HepG2 (cell line): ENCODE measurements around the gene TRIM8. TPM values are rescaled to one million over a fixed set of nuclear protein-coding genes. Genes with fewer than 3 reads are reported as not detected.

ENCODE experiments used
- AHR ChIP-seq: IDR thresholded peaks from 2 replicates; pipeline ENCODE4 v1.6.1; 2018; ENCODE audit warnings: missing genetic modification reagents, missing compliant biosample characterization
- ATF3 ChIP-seq: sonication (generic); formaldehyde crosslinking; IDR thresholded peaks from 2 replicates; pipeline ENCODE4 v1.4.0; 2020; ENCODE audit warnings: missing genetic modification reagents
- BRCA1 ChIP-seq: sonication (generic); formaldehyde crosslinking; IDR thresholded peaks from 2 replicates; pipeline ENCODE4 v1.4.0; 2020; ENCODE audit warnings: missing genetic modification reagents
- HNRNPUL1 ChIP-seq: fragments of 200-400 bp; formaldehyde crosslinking; IDR thresholded peaks from 2 replicates; pipeline ENCODE4 v1.6.1; 2017; ENCODE audit warnings: low read depth, mild to moderate bottlenecking, low read length, moderate library complexity
- NFIC ChIP-seq: IDR thresholded peaks from 2 replicates; pipeline ENCODE4 v1.6.1; 2012; ENCODE audit warnings: mild to moderate bottlenecking, low read length, inconsistent platforms
- NFYB ChIP-seq: sonication (generic); formaldehyde crosslinking; IDR thresholded peaks from 2 replicates; pipeline ENCODE4 v1.4.0; 2020; ENCODE audit warnings: missing genetic modification reagents
- SRSF4 ChIP-seq: fragments of 200-400 bp; formaldehyde crosslinking; IDR thresholded peaks from one replicate; pipeline ENCODE4 v1.6.1; 2018; ENCODE audit warnings: mild to moderate bottlenecking, low read depth, low read length, moderate library complexity; ENCODE audit not compliant: poor library complexity, severe bottlenecking
- THYN1 ChIP-seq: sonication (generic); formaldehyde crosslinking; IDR thresholded peaks from 2 replicates; pipeline ENCODE4 v1.8.1; 2023; ENCODE audit warnings: low read depth, mild to moderate bottlenecking, moderate library complexity, missing genetic modification reagents, borderline replicate concordance
- ZFP90 ChIP-seq: sonication (generic); formaldehyde crosslinking; IDR thresholded peaks from 2 replicates; pipeline ENCODE4 v1.8.0; 2022; ENCODE audit warnings: missing genetic modification reagents, mild to moderate bottlenecking, inconsistent platforms, borderline replicate concordance
- ZKSCAN1 ChIP-seq: fragments of 150-350 bp; IDR thresholded peaks from 2 replicates; pipeline ENCODE4 v1.6.1; 2014; ENCODE audit warnings: low read length
- ZNF234 ChIP-seq: sonication (generic); formaldehyde crosslinking; conservative IDR thresholded peaks from 2 replicates; pipeline ENCODE4 v1.5.1; 2020; ENCODE audit warnings: mild to moderate bottlenecking, missing genetic modification reagents
- ZNF430 ChIP-seq: sonication (generic); formaldehyde crosslinking; IDR thresholded peaks from 2 replicates; pipeline ENCODE4 v1.9.0; 2021; ENCODE audit warnings: mild to moderate bottlenecking, missing genetic modification reagents
- ZNF552 ChIP-seq: sonication (generic); formaldehyde crosslinking; IDR thresholded peaks from 2 replicates; pipeline ENCODE4 v1.9.0; 2022; ENCODE audit warnings: missing genetic modification reagents, mild to moderate bottlenecking, borderline replicate concordance
- ZNF746 ChIP-seq: sonication (generic); formaldehyde crosslinking; IDR thresholded peaks from 2 replicates; pipeline ENCODE4 v1.8.0; 2022; ENCODE audit warnings: mild to moderate bottlenecking, missing genetic modification reagents
- ZSCAN20 ChIP-seq: sonication (generic); formaldehyde crosslinking; IDR thresholded peaks from 2 replicates; pipeline ENCODE4 v1.4.0; 2020; ENCODE audit warnings: missing genetic modification reagents, mild to moderate bottlenecking, borderline replicate concordance
- polyA plus RNA-seq, 8 experiments: library from polyadenylated mRNA; depleted of rRNA in 3 of 8; stranded (reverse) in 7 of 8; unstranded in 1 of 8; fragments of >200 nt; fragmentation: Illumina TruSeq in 4 of 8; extraction: Trizol in 4 of 8; gene quantifications; 2 replicates each; pipeline versions ENCODE4 v1.2.1 to v1.2.3, GENCODE V29; 2011 to 2016; ENCODE audit warnings: low read depth in 4 of 8, missing spikeins in 1 of 8, mixed read lengths in 1 of 8; ENCODE audit not compliant: insufficient read depth in 1 of 8
- total RNA-seq, 5 experiments: library from RNA; depleted of rRNA; stranded (reverse); fragments of >200 nt; fragmentation: Illumina TruSeq; extraction: Trizol; gene quantifications; 2 replicates each; pipeline ENCODE4 v1.2.3, GENCODE V29; 2016; ENCODE audit warnings: low read depth in 1 of 5
- TF ChIP-seq, protein P1 (sequence below), 2 experiments: IDR thresholded peaks; 2 replicates each; pipeline ENCODE4 v1.6.1; 2011 to 2012; ENCODE audit warnings: low read length in 2 of 2, borderline replicate concordance in 1 of 2, low read depth in 1 of 2, mild to moderate bottlenecking in 1 of 2, moderate library complexity in 1 of 2
- TF ChIP-seq, protein P2 (sequence below): IDR thresholded peaks from 2 replicates; pipeline ENCODE4 v1.6.1; 2012; ENCODE audit warnings: inconsistent platforms
- TF ChIP-seq, protein P3 (sequence below): sonication (generic); formaldehyde crosslinking; IDR thresholded peaks from 2 replicates; pipeline ENCODE4 v1.4.0; 2020; ENCODE audit warnings: missing genetic modification reagents; ENCODE audit errors: not compliant biosample characterization
- TF ChIP-seq, protein P4 (sequence below): sonication (generic); formaldehyde crosslinking; IDR thresholded peaks from 2 replicates; pipeline ENCODE4 v1.4.0; 2020; ENCODE audit warnings: missing genetic modification reagents, borderline replicate concordance

TRIM8 gene
- total and polyA plus RNA-seq, 2 of the 13 experiments (the other 11 are each of a cell fraction or from before 2014, with no cell fraction given) = 38.9 to 66.5 TPM

DNA sequence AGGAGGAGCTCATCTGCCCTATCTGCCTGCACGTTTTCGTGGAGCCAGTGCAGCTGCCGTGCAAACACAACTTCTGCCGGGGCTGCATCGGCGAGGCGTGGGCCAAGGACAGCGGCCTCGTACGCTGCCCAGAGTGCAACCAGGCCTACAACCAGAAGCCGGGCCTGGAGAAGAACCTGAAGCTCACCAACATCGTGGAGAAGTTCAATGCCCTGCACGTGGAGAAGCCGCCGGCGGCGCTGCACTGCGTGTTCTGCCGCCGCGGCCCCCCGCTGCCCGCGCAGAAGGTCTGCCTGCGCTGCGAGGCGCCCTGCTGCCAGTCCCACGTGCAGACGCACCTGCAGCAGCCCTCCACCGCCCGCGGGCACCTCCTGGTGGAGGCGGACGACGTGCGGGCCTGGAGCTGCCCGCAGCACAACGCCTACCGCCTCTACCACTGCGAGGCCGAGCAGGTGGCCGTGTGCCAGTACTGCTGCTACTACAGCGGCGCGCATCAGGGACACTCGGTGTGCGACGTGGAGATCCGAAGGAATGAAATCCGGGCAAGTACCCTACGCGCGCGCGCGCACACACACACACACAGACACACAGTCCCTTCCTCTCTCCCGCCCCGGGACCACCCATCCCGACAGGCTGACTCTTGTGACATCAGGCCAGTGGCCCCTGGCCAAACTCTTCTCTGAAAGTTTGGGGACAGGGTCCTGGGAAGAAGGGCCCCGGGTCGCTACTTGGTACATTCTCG is 538 bp downstream of the TRIM8 start (continued):
- TF ChIP-seq, protein P1, sequence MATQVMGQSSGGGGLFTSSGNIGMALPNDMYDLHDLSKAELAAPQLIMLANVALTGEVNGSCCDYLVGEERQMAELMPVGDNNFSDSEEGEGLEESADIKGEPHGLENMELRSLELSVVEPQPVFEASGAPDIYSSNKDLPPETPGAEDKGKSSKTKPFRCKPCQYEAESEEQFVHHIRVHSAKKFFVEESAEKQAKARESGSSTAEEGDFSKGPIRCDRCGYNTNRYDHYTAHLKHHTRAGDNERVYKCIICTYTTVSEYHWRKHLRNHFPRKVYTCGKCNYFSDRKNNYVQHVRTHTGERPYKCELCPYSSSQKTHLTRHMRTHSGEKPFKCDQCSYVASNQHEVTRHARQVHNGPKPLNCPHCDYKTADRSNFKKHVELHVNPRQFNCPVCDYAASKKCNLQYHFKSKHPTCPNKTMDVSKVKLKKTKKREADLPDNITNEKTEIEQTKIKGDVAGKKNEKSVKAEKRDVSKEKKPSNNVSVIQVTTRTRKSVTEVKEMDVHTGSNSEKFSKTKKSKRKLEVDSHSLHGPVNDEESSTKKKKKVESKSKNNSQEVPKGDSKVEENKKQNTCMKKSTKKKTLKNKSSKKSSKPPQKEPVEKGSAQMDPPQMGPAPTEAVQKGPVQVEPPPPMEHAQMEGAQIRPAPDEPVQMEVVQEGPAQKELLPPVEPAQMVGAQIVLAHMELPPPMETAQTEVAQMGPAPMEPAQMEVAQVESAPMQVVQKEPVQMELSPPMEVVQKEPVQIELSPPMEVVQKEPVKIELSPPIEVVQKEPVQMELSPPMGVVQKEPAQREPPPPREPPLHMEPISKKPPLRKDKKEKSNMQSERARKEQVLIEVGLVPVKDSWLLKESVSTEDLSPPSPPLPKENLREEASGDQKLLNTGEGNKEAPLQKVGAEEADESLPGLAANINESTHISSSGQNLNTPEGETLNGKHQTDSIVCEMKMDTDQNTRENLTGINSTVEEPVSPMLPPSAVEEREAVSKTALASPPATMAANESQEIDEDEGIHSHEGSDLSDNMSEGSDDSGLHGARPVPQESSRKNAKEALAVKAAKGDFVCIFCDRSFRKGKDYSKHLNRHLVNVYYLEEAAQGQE (IDR thresholded peaks at IDR 0.05; ENCODE audit: borderline replicate concordance in 1 of 2, low read depth in 1 of 2, low read length in 2 of 2) = no peak
- TF ChIP-seq NFIC (no peak), ZNF234 (CRISPR knock-in tag) (peak; percentile 98), ZNF430 (CRISPR knock-in tag) (peak; percentile 67), BRCA1 (CRISPR knock-in tag) (peak; percentile 67; the same call in 1 of the 2 replicates), ZNF746 (CRISPR knock-in tag) (no peak; the same call in 1 of the 2 replicates), SRSF4 (no peak), HNRNPUL1 (no peak), ZSCAN20 (CRISPR knock-in tag) (peak; percentile 96; the same call in 1 of the 2 replicates), ZNF552 (CRISPR knock-in tag) (peak; percentile 93), ZKSCAN1 (no peak; the same call in 1 of the 2 replicates), AHR (CRISPR knock-in tag) (0 out of 2 replicates have a peak, but pooled peaks have one; percentile 71), THYN1 (CRISPR knock-in tag) (no peak), ATF3 (CRISPR knock-in tag) (no peak; the same call in 1 of the 2 replicates), NFYB (CRISPR knock-in tag) (peak; percentile 9; the same call in 1 of the 2 replicates), ZFP90 (CRISPR knock-in tag) (peak; percentile 59; the same call in 1 of the 2 replicates)
- TF ChIP-seq, protein P2, sequence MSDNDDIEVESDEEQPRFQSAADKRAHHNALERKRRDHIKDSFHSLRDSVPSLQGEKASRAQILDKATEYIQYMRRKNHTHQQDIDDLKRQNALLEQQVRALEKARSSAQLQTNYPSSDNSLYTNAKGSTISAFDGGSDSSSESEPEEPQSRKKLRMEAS = peak; percentile 98
- TF ChIP-seq, protein P3, sequence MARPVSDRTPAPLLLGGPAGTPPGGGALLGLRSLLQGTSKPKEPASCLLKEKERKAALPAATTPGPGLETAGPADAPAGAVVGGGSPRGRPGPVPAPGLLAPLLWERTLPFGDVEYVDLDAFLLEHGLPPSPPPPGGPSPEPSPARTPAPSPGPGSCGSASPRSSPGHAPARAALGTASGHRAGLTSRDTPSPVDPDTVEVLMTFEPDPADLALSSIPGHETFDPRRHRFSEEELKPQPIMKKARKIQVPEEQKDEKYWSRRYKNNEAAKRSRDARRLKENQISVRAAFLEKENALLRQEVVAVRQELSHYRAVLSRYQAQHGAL (CRISPR knock-in tag) = no peak
- TF ChIP-seq, protein P4, sequence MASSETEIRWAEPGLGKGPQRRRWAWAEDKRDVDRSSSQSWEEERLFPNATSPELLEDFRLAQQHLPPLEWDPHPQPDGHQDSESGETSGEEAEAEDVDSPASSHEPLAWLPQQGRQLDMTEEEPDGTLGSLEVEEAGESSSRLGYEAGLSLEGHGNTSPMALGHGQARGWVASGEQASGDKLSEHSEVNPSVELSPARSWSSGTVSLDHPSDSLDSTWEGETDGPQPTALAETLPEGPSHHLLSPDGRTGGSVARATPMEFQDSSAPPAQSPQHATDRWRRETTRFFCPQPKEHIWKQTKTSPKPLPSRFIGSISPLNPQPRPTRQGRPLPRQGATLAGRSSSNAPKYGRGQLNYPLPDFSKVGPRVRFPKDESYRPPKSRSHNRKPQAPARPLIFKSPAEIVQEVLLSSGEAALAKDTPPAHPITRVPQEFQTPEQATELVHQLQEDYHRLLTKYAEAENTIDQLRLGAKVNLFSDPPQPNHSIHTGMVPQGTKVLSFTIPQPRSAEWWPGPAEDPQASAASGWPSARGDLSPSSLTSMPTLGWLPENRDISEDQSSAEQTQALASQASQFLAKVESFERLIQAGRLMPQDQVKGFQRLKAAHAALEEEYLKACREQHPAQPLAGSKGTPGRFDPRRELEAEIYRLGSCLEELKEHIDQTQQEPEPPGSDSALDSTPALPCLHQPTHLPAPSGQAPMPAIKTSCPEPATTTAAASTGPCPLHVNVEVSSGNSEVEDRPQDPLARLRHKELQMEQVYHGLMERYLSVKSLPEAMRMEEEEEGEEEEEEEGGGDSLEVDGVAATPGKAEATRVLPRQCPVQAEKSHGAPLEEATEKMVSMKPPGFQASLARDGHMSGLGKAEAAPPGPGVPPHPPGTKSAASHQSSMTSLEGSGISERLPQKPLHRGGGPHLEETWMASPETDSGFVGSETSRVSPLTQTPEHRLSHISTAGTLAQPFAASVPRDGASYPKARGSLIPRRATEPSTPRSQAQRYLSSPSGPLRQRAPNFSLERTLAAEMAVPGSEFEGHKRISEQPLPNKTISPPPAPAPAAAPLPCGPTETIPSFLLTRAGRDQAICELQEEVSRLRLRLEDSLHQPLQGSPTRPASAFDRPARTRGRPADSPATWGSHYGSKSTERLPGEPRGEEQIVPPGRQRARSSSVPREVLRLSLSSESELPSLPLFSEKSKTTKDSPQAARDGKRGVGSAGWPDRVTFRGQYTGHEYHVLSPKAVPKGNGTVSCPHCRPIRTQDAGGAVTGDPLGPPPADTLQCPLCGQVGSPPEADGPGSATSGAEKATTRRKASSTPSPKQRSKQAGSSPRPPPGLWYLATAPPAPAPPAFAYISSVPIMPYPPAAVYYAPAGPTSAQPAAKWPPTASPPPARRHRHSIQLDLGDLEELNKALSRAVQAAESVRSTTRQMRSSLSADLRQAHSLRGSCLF (CRISPR knock-in tag) = peak; percentile 68; the same call in 1 of the 2 replicates
